HG03066 (cell line): ENCODE results near the gene CAV1.
"Not testable (repeated sequence)": the region's sequence is repeated elsewhere in the genome, so short reads cannot be mapped to it uniquely, and the experiment has no call there.

Experiments used
- ATAC-seq: cut with Tn5 transposase; IDR thresholded peaks from one replicate; pipeline ENCODE4 v1.9.1; 2021; ENCODE audit warnings: low read depth; ENCODE audit not compliant: unreplicated experiment

CAV1 gene

DNA sequence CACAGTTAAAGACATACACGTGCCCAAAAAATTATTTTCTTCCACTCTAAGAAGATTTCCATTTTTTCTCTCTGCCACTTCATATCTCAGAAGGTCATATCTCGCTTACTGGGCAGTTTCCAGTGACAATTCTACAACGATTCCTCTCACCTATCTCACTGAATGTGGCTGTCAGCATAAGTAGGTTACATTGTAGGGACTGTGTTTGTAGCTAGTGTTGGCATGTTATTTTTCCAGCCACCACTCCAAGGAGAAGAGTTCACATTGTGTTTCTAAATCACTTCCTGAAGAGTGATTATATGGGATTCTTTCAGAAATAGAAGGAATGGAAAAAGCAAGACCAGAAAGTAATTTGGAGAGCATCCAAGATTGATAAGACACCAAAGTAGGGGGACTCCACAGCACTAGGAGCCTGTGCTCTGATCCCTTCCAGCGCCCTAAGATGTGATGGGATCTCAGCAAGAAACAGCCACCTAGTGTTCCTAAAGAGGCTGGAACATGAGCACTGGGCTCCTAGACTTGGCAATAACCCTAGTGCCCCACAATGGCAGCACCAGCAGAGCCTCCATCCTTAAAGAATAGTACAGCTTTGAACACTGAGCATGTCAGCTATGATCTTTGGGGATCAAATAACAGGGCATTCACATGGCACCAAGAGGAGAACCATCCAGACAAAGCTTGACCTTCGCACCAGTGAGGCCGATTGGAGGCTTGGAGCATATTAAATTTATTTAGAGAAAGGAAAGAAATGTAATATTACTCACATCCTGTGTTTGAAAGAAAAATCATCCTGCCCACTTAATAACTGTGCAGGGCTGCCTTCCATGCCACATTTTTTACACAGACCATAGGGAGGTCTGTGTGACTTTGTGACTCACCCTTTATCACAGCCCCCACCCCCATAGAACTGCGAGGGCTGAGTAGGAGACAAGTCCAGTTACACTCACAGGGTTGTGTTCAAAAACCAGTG is 51.8 kb downstream of the CAV1 start:
- peak; percentile 23 for ATAC-seq

DNA sequence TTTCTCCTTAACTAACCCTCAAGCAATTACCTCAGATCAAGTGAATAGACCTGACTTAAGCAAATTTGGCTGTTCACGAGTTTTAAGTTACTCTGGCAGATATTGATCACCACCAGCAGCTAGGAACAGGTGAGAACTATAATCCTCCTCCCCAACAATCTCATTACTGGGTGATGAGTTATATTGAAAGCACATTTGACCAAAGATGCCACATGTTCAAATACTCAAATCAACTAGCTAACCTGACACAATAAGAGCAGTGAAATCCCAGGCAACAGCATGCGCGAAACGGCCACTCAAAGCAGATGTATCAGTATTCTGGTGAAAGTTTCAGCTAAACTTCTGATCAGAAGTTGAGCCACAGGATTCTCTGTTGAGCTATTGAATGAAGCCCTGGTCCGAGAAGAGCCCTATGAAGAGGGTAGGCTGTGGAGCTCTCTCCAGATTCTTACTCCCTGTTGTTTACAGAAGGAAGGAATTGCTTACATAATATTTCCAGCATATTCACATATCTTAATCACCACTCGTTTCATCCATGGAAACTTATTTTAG is 52.6 kb downstream of the CAV1 start:
- peak; percentile 80 for ATAC-seq

- ATAC-seq = no peak
These were observed 53.7 kb downstream of the CAV1 start for GRCh38 chr7:116578526-116578925.

- no peak for ATAC-seq
These were observed 54.5 kb downstream of the CAV1 start for GRCh38 chr7:116579322-116579721.

DNA sequence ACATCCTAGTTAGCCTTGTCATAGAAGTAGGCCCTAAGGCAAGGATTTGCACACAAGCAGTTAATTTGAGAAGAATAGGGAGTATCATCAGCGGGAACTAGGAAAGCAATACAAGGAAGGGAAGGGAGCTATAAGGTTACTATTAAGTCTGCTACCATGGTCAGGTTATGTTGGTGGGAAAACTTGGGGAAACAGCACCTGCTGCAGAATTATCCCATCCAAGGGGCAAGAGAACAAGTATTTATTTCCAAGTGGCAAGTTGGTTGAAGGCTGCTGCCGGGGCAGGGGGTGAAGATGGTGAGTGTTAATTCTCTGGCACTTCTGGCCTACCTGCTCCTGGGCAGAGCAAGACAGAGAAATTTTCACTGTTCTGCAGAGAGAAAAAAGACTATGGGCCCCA is 55.0 kb downstream of the CAV1 start:
- no peak for ATAC-seq

- no peak for ATAC-seq
These were observed 57.4 kb downstream of the CAV1 start for GRCh38 chr7:116582164-116582732.

GRCh38 chr7:116582806-116583444 is 58.1 kb downstream of the CAV1 start:
- peak; percentile 41 for ATAC-seq

GRCh38 chr7:116583653-116584052 is 58.8 kb downstream of the CAV1 start:
- peak; percentile 90 for ATAC-seq

DNA sequence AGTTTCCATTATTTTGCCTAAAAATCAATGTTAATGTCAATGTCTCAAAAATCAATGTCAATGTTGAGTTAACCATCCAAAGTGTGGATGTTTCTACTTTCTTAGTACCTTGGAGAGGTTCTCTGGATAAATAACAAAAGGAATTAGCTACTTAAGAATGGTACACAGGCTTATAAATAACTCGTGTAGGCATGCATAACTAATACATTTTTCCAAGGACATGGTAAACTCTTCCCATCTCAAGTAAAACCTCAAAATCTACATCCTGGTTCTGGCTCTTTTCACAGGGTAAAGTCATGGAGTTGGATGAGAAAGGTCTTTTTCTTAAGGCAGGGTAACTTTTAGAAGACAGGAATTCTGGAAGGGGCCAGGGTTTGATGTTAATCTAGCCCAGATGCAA is 59.9 kb downstream of the CAV1 start:
- no peak for ATAC-seq

GRCh38 chr7:116585392-116585791 is 60.6 kb downstream of the CAV1 start:
- no peak for ATAC-seq

DNA sequence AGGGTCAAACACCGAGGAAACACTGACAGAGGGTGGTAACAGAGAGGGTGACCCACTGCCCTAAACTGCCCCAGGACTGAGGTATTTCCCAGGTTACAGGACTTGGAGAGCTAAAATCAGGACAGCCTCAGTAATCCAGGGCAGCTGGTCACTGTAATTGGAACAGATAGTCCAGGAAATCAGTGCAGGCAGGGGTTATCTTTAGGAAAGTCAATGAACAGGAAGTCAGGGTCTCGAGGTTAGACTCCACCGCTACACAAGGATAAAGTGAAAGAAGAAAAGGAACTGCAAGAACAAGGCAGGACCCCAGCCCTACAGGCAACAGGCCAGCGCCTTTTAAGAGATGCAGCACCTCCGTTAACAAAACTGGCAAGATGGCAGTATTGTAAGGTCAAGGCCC is 61.1 kb downstream of the CAV1 start:
- no peak for ATAC-seq

- not testable (repeated sequence) for ATAC-seq
These were observed 62.4 kb downstream of the CAV1 start for GRCh38 chr7:116587200-116587599.

DNA sequence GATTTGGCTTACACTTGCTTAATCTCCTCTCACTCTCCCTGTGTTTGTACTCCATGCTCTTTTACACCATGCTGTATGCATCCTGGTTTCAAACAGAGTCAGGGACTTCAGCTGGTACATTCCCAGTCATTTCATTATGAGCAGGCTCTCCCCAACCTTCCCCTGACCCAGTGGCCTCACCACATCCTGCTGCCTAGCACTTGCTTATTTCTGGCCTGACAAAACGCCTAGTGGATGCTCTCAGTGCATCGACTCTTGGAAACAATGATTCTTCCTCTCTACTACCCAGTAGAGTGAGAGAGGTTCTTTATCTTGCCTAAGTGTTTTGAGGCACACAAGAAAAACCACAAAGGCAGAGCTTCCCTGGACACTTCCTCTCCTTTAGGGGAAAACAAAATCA is 63.4 kb downstream of the CAV1 start:
- ATAC-seq = peak; percentile 40

GRCh38 chr7:116588641-116589594 is 64.1 kb downstream of the CAV1 start:
- ATAC-seq = no peak

DNA sequence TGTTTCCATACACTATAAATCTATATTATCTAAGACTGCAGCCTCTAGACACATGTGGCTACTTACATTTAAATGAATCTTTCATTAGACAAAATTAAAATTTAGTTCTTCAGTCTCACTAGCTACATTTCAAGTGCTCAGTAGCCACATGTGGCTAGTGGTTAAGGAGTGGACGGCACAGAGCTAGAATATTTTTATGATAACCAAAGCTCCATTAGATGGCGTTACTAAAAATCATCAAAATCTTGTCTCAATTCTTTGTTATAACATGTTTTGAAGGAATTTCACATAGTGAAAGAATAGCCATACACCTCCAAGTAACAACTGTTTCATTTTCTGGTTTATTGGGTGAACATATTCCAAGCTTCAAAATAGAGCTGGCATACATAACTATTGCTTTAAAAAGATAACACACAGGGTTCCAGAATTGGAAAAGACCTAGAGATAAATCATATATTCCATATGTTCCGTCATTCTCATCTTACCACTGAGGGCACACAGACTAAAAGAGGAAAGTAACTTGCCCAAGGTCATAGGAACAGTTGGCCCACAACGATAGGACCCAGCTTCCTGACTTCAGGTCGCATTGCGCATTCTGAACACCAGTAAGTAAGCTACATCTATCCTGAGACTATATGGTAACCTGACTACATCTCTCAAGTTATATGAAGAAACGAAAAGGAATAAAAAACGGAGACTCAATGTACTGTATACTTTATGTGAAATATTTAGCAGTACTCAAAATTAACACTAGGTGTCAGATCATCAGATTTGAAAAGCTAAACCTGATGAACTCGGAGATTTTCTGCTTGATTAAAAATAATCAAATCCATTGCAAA is 66.6 kb downstream of the CAV1 start:
- no peak for ATAC-seq

DNA sequence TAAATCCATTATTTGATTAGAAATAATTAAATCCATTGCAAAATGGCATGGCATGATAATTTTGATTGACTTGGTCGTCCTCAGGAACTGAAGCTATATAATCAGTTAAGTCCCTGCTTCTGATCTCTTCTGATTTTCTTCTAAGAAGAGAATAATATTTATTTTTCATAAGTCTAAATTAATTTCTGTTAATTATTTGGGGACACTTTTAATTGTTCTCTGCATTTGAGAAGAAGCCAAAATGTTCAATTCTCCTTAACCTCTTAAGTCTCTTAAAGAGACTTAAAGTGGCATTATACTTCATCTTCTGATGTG is 67.2 kb downstream of the CAV1 start:
- ATAC-seq = no peak

DNA sequence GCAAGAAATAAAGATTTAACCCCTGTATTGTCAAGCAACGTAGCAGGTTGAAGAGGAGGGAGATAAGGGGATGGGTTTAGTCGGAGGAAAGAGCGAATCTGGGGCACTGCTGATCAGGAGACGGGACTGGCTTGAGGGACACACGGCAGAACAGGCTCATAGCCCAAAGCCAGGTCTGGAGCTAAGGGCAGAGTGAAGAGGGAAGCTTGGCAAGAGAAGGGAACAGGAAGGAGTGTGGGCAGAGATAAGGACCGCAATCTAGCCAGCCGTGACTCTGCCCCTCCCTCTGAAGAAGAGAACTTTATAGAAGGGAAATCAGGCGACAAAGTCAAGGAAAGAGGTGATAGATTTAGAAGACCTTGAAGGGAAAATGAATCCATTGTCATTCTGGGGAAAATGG is 67.6 kb downstream of the CAV1 start:
- ATAC-seq = no peak

DNA sequence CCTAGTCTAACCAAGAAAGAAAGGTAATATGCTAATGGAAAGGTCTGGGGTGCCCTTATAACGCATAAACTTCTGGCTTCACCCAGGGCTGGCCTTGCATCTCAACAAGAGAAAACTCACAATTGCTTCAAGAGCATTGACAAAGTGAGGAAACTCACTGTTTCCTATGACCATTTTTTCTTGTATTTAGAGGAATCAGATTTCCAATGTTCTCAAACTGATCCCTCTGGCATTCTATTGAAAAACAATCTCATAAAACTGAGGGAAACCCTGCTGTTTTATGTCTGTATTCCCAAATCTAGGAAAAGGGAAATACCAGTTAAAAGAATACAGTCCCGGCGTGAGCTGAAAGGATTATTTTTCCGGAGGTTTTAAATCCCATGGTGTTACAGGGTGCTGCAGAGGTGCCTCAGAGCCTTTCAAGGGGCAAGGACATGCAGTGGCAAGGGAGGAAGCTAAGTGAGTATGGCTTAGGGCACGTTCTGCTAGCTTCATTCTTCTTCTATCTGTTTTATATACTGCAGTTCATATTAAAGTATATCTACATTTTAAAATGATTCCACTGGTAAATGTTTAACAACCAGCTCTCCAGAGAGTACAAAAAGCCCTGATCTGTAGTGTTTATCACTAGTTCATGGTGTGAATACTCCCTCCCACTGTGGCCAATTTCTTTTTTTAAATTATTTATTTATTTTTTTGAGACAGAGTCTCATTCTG is 68.7 kb downstream of the CAV1 start:
- ATAC-seq = no peak

GRCh38 chr7:116595063-116595462 is 70.2 kb downstream of the CAV1 start:
- no peak for ATAC-seq
